Cardiac septum (tissue), 1 donor: ENCODE results near the gene SIM1. TPM values are rescaled to one million over a fixed set of nuclear protein-coding genes. Genes with fewer than 3 reads are reported as not detected.

Source experiments
- DNase-seq: peaks from one replicate; pipeline ENCODE4 v3.0.0-alpha.2; 2020; ENCODE audit warnings: low spot score
- intact Hi-C: fragments of 100-400 bp; cut with DNase I; formaldehyde crosslinking; loops from one replicate; pipeline ENCODE4 v1.14.0; 2022
- total RNA-seq: library from RNA; stranded (reverse); fragmentation: NEBNext Ultra II Directional; extraction: Animal tissue kit (Norgen Biotek cat#: 25700); gene quantifications from one replicate; pipeline ENCODE4 v1.2.1, GENCODE V29; 2021
- donor health status: DM: no; HTN: no; CAD: no.

SIM1 gene
- total RNA-seq, 1 donor from 2014 or later: 0.16 TPM

- intact Hi-C loops: no loop called here
- DNase-seq: no peak
Measured at GRCh38 chr6:100445512-100445911, 19.2 kb downstream of the SIM1 start.

DNA sequence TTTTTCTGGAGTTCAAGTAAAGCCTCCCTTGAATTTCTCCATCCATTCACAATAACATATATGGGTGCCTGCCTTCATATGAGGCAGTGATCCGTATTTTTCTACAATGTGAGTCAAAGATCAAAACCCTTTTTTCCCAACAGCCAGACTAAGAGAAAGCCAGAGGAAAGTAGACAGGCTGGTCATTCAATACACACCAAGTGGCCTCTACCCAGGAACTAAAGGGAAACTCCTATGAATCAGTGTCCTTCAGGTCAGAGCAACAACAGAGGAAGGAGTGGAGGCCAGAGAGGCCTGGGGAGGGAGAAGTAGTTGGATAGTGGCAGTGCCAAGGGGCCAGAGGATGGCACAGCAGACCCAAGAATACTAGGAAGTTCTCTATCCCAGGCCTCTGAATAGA is 23.8 kb downstream of the SIM1 start:
- intact Hi-C loops: no loop called here
- no peak for DNase-seq

DNA sequence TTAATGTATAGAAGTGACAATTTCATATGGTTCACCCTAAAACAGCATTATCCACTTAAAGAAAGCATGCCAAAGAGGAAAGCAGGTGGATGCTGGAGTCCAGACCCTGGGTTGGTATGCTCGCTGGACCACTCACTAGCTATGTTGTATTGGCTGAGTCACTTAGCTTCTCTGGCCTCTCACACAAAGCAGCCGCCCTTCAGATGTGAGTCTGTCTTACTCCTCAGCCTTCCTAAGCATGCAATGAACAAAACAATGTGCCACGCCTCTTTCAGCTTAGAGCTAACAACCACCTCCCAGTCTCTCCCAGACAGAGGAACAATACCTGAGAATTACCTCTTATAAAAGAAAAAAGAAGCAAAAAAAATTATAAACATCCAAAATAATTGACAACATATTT is 29.4 kb downstream of the SIM1 start:
- intact Hi-C loops: no loop called here
- no peak for DNase-seq

GRCh38 chr6:100433726-100434435 is 30.8 kb downstream of the SIM1 start:
- DNase-seq: no peak
- intact Hi-C loops: no loop called here

GRCh38 chr6:100432136-100432535 is 32.6 kb downstream of the SIM1 start:
- intact Hi-C loops: no loop called here
- no peak for DNase-seq

DNA sequence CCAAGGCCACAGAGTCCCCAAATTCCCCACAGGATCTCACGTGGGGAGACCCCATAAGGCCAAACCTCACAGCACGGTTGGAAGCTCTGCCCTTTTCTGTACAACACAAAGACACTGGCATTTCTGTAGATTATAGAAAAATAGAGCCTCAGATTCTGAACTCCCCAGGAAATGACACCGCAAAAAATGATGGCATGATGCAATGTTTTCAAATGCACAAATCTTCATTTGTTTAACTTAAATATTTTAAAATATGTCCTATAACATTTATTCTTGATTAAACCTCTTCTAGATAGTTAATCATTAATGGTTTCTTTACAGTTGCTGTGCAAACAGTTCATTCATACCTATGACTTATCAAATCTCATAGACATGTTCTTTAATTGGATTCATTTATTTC is 33.8 kb downstream of the SIM1 start:
- intact Hi-C loops: no loop called here

GRCh38 chr6:100427452-100427851 is 37.3 kb downstream of the SIM1 start:
- intact Hi-C loops: no loop called here

More for the DNA sequence above, 33.8 kb downstream of the SIM1 start:
- no peak for DNase-seq

GRCh38 chr6:100426744-100427338 is 37.9 kb downstream of the SIM1 start:
- no peak for DNase-seq
- intact Hi-C loops: no loop called here

More at GRCh38 chr6:100427452-100427851, 37.3 kb downstream of the SIM1 start:
- no peak for DNase-seq

DNA sequence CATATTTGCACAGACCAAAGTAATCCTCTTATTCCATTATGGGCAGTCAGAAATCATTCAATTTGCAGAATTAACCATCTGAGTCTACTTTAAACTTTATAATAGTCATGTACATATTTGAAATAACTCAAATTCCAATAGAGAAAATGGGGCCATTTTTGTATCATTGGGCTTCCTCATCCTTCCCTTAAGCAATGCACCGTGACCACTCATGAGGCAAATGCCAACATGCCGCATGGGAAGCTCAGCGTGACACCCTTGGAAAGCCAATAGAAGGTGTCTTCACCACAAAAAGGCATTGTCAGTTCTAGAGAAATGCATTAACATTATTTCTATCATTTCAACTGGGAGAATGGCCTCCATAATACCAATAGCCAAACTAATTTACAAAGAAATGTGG is 38.5 kb downstream of the SIM1 start:
- no peak for DNase-seq
- intact Hi-C loops: no loop called here

- DNase-seq: no peak
- intact Hi-C loops: no loop called here
Measured at GRCh38 chr6:100420711-100421110, 44.0 kb downstream of the SIM1 start.

DNA sequence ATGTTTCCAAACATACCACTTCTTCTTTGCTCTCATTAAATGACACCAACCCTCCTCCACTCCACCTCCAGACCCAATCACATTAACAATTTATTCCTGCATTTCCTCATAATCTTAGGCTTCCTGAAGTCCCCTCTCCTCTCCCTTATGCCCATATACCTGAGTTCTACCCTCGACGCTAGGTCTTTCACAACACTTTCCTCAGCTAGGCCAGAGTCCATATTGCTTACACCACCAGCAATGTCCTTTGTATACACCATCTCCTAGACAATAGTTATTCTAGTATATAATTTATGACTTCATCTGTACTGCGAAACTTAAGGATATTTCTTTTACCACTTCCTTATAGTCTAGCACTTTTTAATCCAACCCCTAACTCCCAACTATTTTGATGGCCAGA is 47.7 kb downstream of the SIM1 start:
- intact Hi-C loops: no loop called here
- DNase-seq: no peak

GRCh38 chr6:100415768-100416167 is 49.0 kb downstream of the SIM1 start:
- no peak for DNase-seq
- intact Hi-C loops: no loop called here

- intact Hi-C loops: no loop called here
- no peak for DNase-seq
Measured at GRCh38 chr6:100412872-100413271, 51.8 kb downstream of the SIM1 start.

DNA sequence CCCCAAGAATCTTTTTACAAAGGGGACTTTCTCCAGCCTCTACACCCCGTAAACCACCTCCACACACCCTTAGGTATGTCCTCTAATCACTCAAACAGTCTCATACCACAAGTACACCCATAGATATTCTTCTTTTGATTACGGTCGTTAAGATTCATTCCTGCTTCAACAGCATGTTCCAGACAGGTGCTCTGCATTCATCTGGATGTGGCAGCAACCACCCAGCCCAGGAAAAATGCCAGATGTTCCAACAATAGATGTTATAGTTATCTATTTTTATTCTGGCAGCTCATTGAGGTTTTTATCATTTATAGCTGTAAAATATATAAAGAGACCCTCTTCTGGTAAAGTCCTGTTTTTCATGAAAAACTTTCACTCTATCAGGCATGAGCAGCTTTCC is 60.7 kb downstream of the SIM1 start:
- intact Hi-C loops: no loop called here
- no peak for DNase-seq

DNA sequence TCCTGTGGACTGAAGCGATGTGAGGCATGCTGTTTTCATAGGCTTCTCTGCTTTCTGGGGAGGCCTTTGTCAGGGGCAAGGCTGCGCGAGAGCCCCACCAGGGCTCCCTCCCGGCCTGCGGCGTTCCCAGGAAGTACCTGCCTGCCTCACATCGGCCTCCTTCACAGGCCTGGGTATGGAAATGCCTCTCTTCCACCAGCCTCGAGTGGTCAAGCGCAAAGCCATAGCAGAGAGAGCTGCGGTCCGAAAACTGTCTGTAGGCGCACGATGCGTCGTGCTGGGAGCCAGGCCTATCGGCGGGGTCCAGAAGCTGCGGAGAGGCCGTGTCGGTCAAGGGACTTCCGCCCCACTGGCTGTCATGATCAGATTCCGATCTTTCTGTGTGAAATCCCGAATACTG is 71.2 kb downstream of the SIM1 start:
- DNase-seq: no peak
- intact Hi-C loops: no loop called here

DNA sequence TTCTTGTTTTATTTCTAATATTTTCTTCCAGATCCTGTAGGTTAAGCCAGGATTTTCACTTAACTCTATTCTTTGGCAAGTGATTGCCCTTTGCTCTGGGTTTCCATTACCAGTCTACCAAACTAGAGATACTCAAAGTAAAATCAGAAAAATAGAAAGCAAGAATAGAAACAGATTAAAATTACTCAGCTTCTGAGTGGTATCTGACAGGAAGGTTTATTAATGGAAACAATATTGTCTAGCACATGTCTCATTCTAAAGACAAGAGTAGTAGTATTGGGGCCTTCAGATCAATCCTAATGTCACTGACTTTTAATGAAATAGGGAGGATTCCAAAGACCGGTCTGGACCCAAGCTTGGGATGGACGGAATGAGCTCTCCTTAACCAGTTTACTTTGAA is 72.3 kb downstream of the SIM1 start:
- DNase-seq: no peak
- intact Hi-C loops: no loop called here

- intact Hi-C loops: no loop called here
- no peak for DNase-seq
Measured at GRCh38 chr6:100388868-100389519, 75.7 kb downstream of the SIM1 start.

- no peak for DNase-seq
- intact Hi-C loops: no loop called here
Measured at GRCh38 chr6:100382767-100383195, 81.9 kb downstream of the SIM1 start.

GRCh38 chr6:100382031-100382430 is 82.7 kb downstream of the SIM1 start:
- intact Hi-C loops: no loop called here

GRCh38 chr6:100381111-100381510 is 83.6 kb downstream of the SIM1 start:
- intact Hi-C loops: no loop called here
- DNase-seq: no peak

More at GRCh38 chr6:100382031-100382430, 82.7 kb downstream of the SIM1 start:
- DNase-seq: no peak

DNA sequence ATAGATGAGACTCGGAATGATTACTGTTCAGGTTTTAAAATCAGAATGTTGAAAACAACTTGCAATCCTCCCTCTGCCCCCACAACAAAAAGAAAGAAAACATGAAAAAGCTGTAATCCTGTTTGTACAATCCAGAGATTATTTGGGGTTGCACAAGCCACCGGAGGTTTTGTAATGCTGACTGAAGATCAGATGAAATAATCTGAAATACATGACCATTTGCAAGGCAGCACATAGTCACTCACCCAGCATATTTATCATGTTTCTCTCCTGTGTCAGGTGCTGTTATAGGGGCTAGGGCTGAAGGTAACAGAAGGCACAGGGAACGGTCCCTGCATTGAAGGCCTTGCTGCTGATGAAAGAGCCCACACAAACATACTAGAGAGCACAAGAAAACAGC is 85.3 kb downstream of the SIM1 start:
- intact Hi-C loops: no loop called here
- no peak for DNase-seq
